22Rv1 (cell line): ENCODE results near the gene NOP53.
"Not testable (repeated sequence)": the region's sequence is repeated elsewhere in the genome, so short reads cannot be mapped to it uniquely, and the experiment has no call there.

ENCODE experiments used
- ZFX ChIP-seq: fragments of 450-650 bp; IDR thresholded peaks from 2 replicates; pipeline ENCODE4 v1.6.1; 2017; ENCODE audit warnings: antibody characterized with exemption, borderline replicate concordance
- TF ChIP-seq, protein P1 (sequence below): fragments of 450-650 bp; IDR thresholded peaks from 2 replicates; pipeline ENCODE4 v1.5.1; 2017; ENCODE audit warnings: mild to moderate bottlenecking

GRCh38 chr19:47789811-47790210 is 44.5 kb downstream of the NOP53 start:
- TF ChIP-seq, protein P1, sequence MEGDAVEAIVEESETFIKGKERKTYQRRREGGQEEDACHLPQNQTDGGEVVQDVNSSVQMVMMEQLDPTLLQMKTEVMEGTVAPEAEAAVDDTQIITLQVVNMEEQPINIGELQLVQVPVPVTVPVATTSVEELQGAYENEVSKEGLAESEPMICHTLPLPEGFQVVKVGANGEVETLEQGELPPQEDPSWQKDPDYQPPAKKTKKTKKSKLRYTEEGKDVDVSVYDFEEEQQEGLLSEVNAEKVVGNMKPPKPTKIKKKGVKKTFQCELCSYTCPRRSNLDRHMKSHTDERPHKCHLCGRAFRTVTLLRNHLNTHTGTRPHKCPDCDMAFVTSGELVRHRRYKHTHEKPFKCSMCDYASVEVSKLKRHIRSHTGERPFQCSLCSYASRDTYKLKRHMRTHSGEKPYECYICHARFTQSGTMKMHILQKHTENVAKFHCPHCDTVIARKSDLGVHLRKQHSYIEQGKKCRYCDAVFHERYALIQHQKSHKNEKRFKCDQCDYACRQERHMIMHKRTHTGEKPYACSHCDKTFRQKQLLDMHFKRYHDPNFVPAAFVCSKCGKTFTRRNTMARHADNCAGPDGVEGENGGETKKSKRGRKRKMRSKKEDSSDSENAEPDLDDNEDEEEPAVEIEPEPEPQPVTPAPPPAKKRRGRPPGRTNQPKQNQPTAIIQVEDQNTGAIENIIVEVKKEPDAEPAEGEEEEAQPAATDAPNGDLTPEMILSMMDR = not testable (repeated sequence)
- not testable (repeated sequence) for TF ChIP-seq ZFX
